NB4 (cell line): ENCODE data around the gene PROM1.

ENCODE experiments used
- CTCF ChIP-seq: IDR thresholded peaks from one replicate; pipeline ENCODE4 v1.5.1; 2012; ENCODE audit warnings: low read depth, low read length
- MAX ChIP-seq: IDR thresholded peaks from 2 replicates; pipeline ENCODE4 v1.6.1; 2011; ENCODE audit warnings: low read depth, low read length
- POLR2A ChIP-seq: IDR thresholded peaks from 2 replicates; pipeline ENCODE4 v1.6.1; 2011; ENCODE audit warnings: mild to moderate bottlenecking; ENCODE audit not compliant: insufficient read length; ENCODE audit errors: extremely low read depth

- TF ChIP-seq MAX (no peak), POLR2A (no peak), CTCF (no peak)
Measured at GRCh38 chr4:15992167-15992485, 91.7 kb downstream of the PROM1 start.
